Measurements from ENCODE around the gene LHFPL6.

Gene LHFPL6

DNA sequence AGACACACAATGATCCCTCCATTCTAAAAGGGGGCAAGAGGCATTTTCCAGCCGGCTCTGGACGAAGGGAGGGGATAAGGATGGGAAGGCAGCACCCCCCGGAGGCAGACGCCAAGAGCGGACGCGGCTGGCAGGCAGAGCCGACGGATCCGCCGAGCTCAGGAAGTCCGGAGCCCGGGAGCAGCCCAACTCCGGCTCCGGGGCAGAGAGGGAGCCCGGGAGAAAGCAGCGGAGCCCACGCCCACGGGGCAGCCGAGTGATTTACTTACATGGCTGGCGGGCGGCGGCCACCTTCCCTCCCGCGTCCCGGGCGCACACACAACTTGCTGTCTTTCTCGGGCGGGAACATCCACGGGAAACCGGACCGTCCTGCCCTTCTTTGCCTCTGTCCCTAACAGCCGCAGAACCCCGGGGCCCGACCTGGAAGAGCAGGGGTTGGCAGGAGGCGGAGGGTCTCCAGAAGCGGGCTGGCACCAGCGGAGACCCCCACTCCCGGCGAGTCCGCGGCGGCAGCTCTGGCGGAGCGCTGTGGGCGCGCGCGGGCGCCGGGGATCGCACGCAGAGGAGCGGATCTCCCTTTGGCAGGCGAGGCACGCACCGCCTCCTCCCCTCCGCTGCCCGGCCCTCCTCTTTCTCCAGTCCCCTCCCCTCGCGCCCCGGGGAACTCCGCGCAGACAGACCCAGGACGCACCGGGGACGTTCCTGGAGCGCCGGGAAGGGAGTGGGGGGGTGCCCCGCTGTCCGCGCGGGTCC is at the start of gene LHFPL6:
Gene LHFPL6 (minus strand): TSS at position 580 of the 753 bp plus-strand sequence.
- peak; percentile 34 to 36 for DNase-seq

GRCh38 chr13:39646122-39646521 is 43.1 kb upstream of the LHFPL6 start:
- no peak for DNase-seq

DNA sequence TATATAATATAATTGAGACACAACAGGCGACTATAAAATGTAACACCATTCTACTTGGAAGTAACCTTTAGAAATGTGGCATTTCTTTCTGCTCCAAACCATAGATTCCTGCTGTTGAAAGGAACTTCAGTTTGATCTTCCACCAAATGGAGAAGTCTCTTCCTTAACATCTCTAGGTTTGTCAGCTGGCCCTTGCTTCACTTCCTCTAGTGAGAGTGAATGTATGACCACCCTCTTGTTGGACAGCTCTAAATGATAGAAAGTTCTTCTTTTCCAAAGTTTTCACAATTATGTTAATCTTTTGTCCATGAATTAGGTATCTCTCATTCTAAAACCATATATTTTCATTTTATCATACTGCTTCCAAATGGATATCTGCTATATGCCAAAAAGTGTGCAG is 38.7 kb upstream of the LHFPL6 start:
- no peak for DNase-seq

GRCh38 chr13:39637890-39638289 is 34.9 kb upstream of the LHFPL6 start:
- DNase-seq = no peak

DNA sequence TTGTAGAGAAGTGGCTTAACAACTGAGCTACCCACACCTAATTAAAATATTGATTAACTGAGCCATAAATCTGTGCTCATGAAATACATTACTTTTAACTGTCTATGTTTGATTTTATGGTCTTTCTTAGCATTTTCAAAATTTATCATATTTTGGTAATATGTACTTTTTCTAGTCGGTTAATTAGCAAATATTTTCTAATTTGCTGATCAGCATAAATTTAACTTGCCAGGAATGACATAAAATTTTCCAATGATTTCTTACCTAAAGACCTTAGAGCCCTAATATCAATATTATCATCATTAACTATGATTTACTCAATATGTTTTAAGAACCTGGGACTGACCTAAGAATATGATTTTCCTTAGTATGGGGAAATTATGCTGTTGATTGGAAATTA is 32.6 kb upstream of the LHFPL6 start:
- DNase-seq = no peak

GRCh38 chr13:39632994-39633393 is 30.0 kb upstream of the LHFPL6 start:
- no peak for DNase-seq

GRCh38 chr13:39631307-39631706 is 28.3 kb upstream of the LHFPL6 start:
- DNase-seq = no peak

DNA sequence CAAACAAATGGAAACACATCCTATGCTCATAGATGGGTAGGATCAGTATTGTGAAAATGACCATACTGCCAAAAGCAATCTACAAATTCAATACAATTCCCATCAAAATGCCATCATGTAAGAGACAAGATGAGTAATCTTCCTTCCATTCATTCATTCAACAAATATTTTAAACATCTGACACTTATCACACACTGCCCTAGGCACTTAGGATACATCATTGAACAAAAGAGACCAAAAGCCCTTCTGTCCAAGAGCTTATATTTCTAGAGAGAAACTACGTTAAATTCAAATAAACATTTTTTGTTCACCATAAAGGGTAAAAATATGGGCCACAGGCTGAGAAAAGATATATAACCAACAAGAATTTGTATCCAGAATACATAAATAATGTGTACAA is 20.5 kb upstream of the LHFPL6 start:
- no peak for DNase-seq

- no peak for DNase-seq
These were observed 15.6 kb upstream of the LHFPL6 start for GRCh38 chr13:39618561-39618960.

- DNase-seq = peak; percentile 8 to 15
These were observed 13.2 kb upstream of the LHFPL6 start for GRCh38 chr13:39616087-39616694.

DNA sequence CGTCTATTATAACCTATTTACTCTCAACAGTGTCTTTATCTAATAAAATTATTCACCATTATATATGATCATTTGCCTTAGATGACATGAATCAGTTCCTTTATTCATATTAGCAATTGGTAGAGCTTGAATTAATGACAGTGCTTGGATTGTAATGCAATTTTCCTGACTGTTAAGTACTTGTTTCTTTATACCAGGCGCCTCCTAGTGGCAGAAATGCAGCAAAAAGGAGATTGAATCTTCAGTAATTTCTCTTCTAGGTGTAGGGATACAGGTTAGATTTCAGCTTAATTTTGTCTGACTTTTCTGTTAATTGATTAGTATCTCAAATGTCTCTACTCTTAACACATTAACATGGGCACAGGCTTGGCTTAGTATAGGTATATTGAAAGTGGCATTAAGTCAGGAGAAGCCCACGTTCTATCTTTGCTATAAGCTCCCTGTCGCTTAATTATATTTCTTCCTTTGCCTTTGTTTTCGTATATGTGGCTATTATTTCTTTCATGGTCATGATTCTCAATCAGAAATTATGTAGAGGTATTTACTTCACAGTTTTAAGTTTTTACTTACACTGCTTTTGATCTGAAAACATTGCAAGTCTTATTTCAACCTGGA is 9.1 kb upstream of the LHFPL6 start:
- peak; percentile 51 to 55 for DNase-seq

- no peak for DNase-seq
These were observed 4.9 kb upstream of the LHFPL6 start for GRCh38 chr13:39607876-39608275.

DNA sequence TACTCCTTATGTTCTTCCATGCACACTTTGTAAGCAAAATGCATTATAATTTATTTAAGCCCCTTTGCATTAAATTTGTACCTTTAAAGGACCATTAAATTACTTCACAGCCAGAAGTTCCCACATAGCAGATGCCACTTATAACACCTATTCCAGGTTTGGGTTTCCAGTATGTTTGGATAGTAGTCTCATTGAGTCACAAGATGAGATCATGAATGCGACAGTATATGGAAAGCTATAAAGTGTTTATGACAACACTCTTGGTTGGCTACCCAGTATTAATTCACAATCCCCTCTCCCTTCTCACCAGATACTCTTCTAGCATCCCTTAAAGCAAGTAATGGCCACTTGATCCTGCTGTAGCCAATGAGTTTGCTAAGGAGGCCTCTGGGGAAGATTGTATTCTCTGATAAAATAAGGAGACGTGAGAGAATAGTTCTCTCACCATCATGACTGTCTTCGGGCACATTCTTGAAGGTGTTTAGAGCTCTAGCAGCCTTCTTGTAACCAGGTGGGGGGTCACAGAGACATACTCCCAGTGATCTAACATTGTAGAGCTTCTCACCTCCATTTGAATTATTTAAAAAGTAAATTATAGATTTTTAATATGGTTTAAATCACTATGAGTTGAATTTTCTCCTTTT is 2.8 kb upstream of the LHFPL6 start:
- no peak for DNase-seq

DNA sequence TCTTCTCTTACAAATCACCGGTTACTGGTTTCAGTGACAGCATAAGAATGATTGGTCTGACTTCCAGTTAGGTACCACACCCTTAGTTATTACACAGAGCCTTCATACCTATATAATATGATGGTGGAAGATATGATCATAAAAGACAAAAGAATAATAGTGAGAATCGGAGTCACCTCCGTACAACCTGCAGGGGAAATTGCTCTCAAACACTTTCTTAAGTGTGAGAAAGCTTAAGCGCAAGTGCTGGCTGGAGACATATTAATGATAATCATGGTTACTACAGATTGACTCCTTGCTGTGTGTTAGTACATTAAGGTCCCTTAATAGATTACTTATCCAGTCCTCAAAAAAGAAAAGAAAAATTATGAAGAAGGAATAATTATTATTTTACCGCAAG is 1.8 kb upstream of the LHFPL6 start:
- no peak for DNase-seq

- DNase-seq = no peak
These were observed 493 bp upstream of the LHFPL6 start for GRCh38 chr13:39603424-39603947.

DNA sequence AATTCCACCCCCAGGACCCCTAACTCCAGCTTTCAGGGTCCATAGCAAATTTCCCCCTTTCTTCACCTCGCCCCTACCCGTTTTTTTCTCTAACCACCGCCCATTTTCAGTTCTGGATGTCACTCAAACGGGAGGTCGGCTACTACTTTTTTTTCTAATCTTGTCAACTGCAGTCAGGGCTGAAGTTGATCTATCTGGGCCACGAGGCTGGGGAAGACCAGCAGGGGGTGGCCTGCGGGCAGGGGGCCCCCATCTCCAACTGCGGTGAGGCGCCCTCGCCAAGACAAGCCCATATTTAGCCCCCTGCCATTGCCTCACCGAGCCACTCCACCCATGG is 748 bp downstream of the LHFPL6 start:
- DNase-seq = no peak

DNA sequence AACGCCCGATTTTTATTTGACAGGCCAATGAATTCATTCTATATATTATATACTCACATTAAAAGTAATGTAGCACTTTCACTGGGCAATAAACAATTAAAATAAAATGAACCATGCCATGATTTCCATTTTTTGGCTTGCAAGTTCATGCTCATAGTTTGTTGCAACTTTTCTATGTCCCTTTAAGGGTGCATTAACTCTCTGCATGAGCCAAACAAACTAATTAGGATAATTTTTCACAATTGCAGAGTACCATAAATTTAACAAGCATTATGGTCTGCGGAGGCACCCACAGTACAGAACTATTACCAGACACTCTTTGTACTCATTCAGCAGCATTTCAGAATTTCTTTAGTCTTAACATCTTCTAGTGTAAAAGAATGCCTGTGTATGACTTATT is 1.4 kb downstream of the LHFPL6 start:
- DNase-seq = no peak

GRCh38 chr13:39600766-39601165 is 2.2 kb downstream of the LHFPL6 start:
- no peak for DNase-seq

GRCh38 chr13:39599842-39600241 is 3.2 kb downstream of the LHFPL6 start:
- DNase-seq = no peak

DNA sequence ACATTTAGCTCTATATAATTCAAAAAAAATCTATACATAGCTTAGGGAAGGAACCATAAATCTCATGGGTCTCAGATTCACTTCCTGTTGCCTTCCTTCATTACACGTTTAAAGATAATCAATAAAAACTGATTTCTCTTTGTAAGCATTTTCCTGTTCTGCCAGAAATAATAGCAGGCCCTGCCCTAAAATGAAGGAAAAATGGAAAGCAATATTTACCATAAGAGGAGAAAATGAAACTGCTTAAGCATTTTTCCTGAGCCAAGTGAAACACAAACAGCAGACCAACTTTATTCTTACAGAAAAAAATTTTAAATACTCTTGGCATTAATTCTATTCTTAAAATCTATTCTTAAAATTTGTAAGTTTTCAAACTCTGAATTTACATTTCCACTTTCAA is 4.0 kb downstream of the LHFPL6 start:
- no peak for DNase-seq

DNA sequence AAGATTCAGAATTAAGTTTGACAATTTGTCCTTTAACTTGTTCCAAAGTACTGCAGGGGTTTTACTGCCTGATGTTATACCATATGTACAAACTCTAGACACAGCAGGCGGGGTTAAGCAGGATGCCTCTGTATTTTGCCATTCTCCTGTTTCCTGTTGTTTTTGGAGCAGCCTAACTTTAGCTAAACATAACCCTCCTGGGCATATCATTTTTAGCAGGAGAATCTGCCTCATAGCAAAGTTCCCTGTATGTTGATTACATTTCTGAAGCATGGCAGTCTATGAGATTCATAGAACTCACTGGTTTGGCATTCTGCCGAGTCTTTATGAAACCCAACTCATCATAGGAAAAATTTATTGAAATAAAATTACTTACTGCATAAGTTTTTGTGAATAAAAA is 5.2 kb downstream of the LHFPL6 start:
- no peak for DNase-seq

DNA sequence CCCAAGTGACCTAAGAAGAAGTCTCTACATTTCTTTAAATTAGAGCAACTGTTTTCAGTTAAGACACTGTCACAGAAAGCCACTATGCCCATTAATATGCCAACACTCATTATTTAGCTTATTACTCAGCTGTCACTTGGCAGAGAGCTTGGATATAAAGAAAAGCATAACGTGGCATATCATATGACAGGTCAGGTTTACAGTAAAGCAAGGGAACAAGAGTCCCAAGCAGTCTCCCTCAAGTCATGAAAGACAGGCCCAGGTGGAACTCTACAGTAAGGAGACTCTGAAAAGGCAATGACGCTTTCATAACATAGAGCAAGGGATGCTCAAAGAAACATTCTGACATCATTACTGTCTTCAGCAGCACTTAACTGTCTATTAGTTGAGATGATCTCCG is 6.3 kb downstream of the LHFPL6 start:
- no peak for DNase-seq

DNA sequence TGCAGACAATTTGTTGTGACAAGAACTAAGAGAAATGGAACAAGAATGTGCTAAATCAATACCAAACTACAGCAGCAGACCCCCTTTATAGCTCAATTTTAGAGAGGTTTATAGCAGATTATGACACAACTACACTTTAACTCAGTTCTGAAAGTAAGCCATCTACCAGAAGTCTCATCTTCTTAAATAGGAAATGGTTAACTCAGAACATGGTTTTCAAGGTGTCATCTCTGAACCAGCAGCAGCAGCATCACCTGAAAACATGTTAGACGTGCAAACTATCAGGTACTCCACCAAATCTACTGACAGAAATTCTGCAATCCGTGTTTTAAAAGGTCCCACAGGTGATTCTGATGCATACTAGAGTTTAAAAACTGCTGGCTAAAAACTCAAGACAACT is 6.8 kb downstream of the LHFPL6 start:
- DNase-seq = no peak

Data from activated CD4-positive, alpha-beta T cell treated with anti-CD3 and anti-CD28 coated beads, Interleukin-2, amount 50 U/mL, for 4 hours (primary cell).